HG03159 (cell line): ENCODE data around the gene ZNF654.
"Not testable (repeated sequence)": the region's sequence is repeated elsewhere in the genome, so short reads cannot be mapped to it uniquely, and the experiment has no call there.

Source experiments
- ATAC-seq: cut with Tn5 transposase; IDR thresholded peaks from one replicate; pipeline ENCODE4 v1.9.1; 2021; ENCODE audit warnings: mild to moderate bottlenecking, moderate library complexity; ENCODE audit not compliant: unreplicated experiment

Gene ZNF654

DNA sequence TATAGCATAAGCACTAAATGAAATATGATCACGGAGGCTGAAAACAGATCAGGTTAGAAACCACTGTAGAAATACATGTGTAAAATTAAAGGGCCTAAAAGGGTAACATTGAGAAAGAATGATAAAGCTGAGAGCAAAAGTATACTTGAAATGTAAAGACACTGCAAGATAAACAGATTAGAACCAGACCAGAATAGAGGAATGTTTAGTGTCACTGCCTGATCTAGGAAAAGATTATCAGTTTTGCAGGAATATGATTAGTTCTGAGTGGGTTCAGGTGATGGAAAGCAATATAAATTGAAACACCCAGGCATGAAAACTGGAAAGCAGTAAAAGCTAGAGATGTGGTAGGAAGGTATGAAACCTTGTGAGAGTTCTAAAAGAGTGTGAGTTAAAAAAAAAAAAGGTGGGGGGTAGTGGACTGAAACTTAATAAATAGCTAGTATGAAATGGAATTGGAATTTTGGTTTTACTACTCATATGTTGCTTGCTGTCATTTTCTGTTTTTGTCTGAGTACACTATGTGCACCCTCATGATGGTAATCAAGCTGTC, 74.7 kb downstream of the ZNF654 start:
- no peak for ATAC-seq

DNA sequence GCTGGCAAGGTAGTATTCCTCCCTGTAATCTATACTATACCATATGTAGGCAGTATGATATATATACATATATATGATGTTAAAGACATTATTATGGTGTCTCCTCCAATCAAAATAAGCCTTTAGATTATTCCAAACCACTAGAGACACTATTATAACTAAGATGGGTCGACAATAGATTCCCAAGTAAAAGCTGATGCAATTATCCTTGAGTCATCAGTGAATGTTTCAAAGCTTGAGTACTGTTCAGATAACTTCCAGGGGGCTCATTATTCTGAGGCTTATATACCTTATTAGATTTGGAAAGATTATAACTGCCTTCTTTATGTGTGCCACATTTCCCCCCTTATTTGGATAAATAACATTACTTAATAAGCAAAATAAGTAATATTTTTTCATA, 78.8 kb downstream of the ZNF654 start:
- no peak for ATAC-seq

DNA sequence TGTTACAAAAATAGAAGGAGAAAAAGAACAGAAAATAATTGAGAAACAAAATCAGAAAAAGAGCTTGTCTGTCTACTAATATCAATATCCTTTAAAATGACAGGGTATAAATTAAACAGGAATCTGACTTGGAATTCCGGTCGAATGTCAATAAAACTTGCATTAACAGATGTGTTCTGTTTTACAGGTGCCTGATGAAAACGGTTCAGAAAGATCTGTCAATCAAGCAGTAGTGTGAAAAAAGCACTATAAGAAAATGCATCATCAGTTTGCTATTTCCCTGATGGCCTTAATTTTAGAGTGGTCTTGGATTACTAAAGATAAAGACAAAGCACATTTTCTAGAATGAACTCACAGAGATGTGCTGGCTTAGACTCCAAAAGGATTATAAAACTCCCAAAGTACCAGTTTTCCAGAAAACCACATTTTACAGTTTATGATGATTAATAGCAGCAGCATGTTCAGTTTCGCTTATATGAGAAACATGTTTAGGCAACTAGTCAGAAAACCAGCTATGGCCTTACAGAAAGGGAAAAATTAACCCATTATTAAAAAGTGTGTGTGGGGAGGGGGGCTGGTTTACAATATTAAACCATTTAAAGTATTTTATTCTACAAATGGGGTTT, 82.5 kb downstream of the ZNF654 start:
- no peak for ATAC-seq

DNA sequence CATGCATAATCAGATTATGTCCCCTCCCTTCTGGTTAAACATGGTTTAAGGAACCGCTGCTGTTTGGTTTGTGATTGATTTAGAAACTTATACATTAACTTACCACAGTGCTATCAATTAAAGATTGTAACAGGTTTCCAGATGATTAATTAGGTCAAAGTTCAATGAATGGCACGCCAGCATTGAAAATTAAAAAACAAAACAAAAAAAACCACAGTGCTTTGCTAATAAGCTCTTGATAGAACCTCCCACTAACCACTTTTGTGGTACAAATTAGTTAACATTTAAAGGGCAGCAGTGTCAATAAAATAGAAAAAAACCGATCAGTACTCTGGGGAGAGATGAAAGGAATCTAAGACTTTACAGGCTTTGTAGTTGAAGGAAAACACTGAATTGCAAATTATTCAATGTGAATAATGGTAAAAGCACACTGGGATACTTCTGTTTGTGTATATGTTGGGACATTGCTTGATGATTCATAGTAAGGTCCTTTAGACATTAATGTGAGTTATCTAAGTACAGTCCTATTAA, 83.1 kb downstream of the ZNF654 start:
- peak; percentile 49 for ATAC-seq

DNA sequence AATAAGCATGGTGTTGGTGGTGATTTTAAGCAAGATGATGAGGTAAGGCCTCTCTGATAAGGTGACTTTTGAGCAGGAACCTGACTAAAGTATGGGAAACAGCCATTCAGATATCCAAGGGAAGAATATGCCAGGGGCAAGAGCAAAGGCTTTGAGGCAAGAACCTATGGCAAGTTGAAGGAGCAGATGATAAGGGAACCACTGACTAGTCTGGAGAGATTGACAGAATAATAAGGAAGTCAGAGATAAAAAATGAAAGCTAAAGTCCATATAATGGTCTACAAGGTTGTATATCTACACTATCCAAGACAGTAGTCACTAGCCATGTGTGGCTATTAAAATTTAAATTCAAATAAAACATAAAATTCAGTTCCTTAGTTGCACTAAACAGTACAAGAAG, 88.2 kb downstream of the ZNF654 start:
- ATAC-seq: no peak

DNA sequence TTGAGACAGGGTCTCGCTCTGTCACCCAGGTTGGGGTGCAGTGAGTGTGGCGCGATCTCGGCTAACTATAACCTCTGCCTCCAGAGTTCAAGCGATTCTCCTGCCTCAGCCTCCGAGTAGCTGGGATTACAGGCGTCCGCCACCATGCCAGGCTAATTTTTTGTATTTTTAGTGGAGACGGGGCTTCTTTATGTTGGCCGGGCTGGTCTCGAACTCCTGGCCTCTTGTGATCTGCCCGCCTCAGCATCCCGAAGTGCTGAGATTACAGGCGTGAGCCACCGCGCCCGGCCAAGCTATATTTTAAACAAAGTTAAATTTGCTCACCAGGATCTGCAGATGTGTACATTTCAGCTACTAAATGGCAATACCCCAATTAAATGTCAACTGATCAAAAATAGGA, 89.6 kb downstream of the ZNF654 start:
- no peak for ATAC-seq

DNA sequence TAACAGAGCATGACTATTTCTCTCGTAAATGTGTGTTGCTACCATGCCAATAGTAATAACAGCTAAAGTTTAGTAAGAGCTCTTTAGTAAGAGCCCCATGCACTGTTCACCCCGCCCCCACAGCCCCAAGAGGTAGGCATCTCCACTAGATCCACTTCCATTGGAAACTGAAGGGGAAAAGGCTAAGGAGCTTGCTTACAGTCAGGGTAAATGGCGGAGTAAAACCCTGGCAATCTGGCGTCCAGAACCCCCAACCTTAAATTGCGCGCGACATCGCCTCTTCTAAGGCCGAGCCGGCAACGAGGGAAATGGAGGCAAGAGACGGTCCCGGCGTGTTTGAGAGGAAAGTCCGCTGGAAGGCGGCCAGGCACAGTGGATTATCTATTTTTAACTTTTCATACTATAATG, 90.0 kb downstream of the ZNF654 start:
- ATAC-seq: peak; percentile 13

DNA sequence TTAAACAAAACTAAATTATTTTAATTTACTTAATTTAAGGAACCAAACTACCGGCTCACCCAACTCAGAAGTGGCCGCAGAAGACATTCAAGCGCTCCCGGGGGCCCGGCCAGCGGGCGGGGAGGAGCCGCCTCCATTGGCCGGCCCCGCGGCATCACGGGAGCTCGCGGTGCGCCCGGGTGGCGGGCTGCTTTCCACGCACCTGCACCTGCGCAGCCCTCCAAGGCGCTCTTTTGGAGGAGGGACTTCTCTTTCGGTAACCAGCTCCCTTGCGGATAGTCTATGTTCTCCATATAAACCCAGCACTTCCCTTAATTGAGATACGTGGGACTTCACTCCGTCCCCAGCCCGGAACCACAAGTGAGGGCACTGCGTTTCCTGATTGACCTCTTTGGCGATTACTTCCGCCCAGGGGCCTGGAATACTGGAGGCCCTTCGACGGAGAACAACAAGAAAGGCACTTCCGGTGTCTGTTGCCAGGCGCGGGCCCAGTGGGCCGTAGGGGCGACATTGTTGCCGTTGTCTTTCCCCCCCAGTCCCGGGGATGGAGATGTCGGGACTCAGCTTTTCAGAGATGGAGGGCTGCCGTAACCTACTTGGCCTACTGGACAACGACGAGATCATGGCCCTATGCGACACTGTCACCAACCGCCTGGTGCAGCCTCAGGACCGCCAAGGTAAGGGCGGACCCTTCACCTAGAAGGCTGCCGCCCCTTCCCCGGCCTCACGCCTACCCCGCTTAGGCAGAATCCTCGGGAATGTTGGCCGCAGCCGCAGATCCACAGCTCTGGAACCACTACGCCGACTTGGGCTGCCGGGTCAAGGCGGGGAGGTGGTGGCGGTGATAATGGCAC, 90.7 kb downstream of the ZNF654 start, which contains the start of gene C3orf38:
Gene C3orf38, plus strand, starts transcription at position 451 of the 854 bp plus-strand sequence. Its CDS starts 94 bp downstream, at position 545.
- peak; percentile 83 for ATAC-seq

DNA sequence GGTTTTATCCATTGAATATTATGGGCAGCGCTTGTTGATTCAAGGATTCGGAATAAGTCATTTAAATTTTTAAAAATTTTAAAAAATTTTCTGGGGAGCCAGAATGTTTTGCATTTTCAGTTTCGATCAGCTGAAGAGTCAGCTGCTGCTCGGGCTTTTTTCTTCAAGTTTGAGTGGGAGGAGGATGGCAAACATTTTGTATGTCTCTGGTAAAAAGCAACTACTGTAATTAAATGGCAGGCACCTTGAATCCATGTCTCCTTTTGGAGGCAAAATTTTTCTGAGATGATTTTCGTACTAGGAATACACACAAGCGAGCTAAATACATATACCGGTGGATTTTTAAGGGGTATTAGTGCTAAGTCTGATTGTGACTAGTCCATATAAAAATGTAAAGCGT, 91.3 kb downstream of the ZNF654 start:
- ATAC-seq: peak; percentile 37

DNA sequence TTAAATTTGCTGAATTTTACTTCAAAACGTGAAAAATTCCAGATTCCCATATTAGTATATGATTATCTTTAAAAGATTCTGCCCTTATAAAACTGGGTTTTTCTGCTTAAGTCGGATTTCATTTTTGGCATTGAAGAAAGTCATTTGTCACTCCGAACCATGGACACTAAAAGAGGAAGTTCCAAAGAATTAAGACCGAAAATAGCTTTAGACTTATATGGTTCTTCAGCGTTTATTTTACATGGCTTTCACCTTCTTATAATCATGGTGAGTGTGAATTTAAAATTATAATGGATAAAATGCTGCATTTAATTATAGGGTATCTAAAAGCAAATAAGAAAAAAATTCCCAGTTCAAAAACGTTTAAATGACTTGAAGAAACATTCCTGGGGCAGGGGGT, 91.8 kb downstream of the ZNF654 start:
- ATAC-seq: no peak

DNA sequence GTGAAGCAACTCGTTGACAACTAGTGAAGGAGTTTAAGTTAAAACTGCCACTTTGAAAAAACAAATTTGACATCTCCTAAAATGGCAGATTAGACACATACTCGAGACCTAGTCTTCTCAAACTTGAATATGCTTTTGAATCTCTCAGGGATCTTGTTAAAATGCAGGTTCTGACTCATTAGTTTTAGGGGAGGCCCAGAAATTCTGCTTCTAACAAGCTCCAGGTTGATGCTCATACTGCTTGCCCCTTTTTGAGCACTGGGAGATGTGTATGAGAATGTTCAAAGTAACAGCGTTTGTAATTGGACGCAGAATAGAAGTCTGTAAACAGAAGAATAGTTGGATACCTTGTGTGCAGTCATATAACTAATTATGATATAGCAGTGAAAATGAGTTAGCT, 92.3 kb downstream of the ZNF654 start:
- ATAC-seq: no peak

DNA sequence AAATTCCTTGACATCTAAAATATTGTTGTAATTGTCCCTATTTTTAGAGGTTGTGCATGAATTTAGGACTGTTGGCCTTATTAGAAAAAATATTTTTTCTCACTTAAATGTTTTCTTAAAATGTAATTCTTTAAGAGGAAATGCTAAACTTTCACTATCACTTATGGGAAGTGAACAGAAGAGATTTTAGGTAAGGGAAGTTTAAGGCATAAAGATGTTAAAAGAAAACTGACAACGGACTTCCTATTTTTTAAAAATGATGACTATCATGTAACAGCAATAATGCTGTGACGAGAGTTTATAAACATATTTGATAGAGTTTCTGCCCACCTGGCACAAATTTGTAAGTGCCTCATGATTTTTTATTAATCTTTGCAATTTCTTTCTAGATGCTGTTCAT, 93.8 kb downstream of the ZNF654 start:
- no peak for ATAC-seq

DNA sequence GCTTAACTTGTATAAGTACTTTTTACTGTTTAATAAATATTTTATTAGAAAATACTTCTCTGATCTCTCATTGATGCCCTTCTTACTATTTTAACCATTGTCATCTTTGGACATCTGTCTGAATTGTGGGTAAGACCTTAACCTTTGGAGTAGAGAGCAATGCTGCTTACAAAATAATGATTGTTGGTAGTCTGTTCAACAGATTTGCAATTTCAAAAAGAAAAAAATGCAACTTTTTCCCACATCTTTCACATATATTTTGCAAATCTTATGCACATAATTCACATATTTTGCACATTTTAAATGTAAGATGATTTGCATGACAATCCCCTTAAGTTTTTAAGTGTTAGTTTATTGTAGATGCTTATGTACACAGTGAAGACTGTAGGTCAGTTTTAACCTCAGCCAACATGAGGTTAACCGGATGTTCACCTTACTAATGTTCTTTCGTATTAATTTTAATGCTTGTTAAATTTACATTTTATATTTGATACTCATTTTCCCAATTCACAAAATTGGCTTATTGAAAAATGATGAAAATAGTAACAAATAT, 107.4 kb downstream of the ZNF654 start:
- ATAC-seq: no peak

DNA sequence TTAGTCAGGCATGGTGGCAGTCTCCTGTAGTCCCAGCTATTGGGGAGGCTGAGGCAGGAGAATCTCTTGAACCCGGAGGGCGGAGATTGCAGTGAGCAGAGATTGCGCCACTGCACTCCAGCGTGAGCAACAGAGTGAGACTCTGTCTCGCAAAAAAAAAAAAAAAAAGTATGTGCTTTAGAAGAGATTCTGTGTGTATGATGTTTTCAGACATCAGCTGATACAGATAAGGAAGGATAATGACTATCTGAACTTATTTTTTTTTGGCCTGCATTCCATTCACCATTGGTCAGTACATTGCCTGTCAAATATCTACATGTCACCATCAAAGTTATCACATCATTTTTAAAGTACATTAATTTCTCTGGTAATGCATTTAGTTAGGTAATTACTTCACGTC, 108.1 kb downstream of the ZNF654 start:
- ATAC-seq: no peak

DNA sequence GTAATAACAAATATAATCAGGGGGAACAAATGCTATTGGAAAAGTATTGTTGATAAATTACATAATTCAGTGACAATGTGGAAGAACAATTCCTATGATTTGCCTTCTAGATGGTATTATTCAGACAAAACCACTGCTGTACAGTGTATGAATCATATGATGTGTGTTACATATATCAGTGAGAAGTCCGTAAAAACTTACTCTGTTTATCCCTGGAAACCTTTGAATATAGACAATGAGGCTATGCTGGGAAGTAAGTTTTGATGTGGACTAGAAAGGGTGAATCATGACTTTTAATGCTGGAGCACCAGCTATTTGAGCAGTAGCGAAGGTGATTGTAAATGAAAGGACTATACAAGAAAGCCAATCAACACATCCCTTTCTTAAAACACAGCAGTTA, 108.6 kb downstream of the ZNF654 start:
- ATAC-seq: no peak

DNA sequence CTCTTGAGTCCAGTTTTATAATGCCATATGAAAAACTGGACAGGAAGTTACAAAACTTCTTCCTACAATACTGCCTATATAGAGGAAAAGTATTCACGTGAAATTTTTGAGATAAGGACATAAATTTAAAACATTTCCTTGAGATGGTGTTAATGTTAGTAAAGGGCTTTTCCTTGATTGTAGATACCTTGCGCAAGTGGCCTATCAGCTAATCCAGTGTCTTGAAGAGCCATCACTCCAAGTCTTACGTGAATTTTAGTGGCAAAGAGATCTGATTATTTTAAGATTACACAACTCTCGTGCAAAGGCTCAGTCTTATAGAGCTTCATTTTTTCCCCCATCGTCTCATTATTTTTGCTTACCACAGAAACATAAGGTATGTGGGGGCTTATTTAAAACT, 109.1 kb downstream of the ZNF654 start:
- ATAC-seq: no peak

DNA sequence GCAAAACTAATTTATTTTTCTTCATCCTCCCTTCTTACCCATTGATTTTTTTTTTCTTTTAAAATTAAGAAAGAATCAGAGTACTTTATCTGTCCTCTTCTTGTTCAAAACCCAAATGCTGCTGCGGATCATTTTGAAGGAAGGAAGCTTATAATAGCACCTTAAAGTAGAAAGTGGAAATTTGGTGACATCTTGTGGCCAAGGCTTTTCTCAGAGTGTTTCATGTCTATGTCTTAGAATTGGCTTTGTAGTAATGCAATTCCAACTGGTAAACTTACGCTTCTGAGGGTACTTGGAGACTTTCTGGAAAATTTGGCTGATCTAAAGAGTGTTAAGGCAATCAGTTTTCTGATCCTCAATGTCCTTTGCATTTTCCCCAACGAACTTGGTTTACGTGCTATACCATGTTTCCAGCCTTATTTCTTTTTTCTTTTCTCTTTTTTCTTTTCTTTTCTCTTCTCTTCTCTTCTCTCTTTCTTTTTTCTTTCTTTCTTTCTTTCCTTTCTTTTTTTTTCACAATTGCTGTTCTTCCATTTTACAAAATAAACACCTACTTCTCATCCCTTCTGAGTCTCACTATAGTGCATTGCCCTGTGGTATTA, 121.4 kb downstream of the ZNF654 start:
- peak; percentile 88 for ATAC-seq

DNA sequence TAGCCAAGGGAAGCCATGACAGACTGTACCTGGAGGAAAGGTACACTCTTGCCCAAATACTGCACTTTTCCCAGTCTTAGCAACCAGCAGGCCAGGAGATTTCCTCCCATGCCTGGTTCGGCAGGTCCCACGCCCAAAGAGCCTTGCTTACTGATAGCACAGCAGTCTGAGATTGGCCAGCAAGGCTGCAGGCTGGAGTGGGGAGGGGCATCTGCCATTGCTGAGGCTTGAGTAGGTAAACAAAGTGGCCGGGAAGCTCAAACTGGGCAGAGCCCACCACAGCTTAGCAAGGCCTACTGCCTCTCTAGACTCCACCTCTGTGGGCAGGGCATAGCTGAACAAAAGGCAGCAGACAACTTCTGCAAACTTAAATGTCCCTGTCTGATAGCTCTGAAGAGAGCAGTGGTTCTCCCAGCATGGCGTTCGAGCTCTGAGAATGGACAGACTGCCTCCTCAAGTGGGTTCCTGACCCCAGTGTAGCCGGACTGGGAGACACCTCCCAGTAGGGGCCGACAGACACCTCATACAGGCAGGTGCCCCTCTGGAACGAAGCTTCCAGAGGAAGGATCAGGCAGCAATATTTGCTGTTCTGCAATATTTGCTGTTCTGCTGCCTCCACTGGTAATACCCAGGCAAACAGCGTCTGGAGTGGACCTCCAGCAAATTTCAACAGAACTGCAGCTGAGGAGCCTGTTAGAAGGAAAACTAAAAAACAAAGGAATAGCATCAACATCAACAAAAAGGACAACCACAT, 123.3 kb downstream of the ZNF654 start:
- not testable (repeated sequence) for ATAC-seq

DNA sequence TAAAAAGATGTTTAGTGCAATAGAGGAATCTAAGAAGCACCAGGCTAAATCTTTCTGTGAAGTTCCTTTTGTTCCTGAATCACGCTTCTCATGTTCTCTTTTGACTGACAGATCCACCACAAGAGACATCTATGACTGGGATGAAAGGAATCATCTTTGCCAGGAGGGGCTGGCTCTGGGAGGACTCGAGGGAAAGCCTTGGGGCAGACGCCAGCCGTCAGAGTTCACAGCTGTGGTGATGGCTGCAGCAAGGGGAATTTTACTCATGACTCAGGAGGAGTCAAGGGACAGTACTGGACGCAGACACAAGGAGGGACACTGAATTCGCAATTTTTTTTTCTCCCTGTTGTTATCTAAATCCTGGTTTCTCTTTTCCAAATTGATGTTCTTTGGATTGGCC, 129.4 kb downstream of the ZNF654 start:
- ATAC-seq: no peak

DNA sequence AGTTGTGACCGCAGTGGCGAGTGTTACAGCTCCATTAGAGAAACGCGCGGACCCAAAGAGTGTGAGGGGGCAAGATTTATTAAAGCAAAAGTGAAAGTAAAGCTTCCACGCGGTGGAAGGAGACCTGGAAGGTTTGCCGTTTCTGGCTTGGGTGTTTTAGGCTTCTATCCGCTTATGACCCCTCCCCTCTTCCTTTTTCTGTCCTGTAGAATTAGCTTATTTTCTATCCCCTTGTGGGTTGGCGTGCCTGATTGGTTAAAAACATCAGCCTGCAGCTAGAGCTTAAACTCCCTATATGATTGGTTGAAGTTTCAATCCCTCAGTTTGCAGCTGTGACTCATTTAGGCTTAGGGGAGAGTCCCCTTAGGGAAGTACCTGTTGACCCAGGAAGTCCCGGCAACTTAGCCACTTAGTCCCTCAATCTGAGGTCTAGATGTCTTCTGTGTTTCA, 130.3 kb downstream of the ZNF654 start:
- peak; percentile 92 for ATAC-seq
